Esophagus muscularis mucosa (tissue), 3 donors: Measurements from ENCODE around the gene SPSB1.

ENCODE experiments used
- POLR2A ChIP-seq: fragments of 450-650 bp; IDR thresholded peaks from one replicate; pipeline ENCODE4 v1.6.1; 2017; ENCODE audit warnings: antibody characterized with exemption, moderate library complexity, mild to moderate bottlenecking, low read depth
- POLR2AphosphoS5 ChIP-seq, 2 donors: sonication (generic); formaldehyde crosslinking; IDR thresholded peaks; one replicate each; pipeline ENCODE4 v1.6.1; 2017; ENCODE audit warnings: antibody characterized with exemption in 2 of 2
- TF ChIP-seq, protein P1 (sequence below), 3 experiments: fragments of 200-600 bp in 2 of 3; fragments of 450-650 bp in 1 of 3; sonication (generic) in 2 of 3; IDR thresholded peaks; one replicate each; pipeline ENCODE4 v1.5.1; 2017 to 2019; ENCODE audit warnings: antibody characterized with exemption in 3 of 3, mild to moderate bottlenecking in 2 of 3, moderate library complexity in 1 of 3

DNA sequence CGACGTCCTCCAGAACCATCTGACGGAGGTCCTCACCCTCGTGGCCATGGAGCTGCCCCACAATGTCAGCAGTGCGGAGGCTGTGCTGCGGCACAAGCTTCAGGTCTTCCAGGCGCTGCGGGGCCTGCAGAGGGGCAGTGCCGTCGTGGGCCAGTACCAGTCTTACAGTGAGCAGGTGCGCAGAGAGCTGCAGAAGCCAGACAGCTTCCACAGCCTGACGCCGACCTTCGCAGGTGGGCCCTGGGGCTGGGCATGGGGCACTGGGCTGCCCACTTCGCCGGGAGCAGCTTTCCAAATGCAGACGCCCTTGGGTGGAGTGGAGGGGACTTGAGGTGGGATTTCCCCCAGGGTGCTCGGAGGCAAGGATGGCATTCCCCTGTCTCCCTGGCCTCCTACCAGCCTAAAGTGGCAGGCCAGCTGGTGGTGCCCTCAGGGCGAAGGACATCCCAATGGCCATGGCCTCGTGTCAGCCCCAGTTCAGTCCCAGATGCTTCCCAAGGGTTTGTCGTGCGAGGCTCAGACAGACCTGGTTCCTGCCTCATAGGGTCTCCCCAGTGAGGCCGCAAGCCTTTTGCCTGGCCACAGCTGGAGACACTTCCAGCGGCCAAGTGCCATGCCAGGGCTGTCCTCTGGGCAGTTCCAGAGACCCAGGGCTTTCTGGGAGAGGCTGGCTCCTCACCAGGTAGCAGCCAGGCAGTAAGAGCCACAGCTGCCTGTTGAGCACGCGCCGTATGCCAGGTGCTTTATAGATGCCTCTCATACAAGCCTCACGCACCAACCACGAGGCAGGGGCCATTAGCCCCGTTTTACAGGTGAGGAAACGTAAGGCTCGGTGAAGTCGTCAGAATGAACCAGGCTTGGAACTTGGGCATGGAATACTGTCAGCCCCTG lies 30.4 kb upstream of the SPSB1 start:
- TF ChIP-seq, protein P1, sequence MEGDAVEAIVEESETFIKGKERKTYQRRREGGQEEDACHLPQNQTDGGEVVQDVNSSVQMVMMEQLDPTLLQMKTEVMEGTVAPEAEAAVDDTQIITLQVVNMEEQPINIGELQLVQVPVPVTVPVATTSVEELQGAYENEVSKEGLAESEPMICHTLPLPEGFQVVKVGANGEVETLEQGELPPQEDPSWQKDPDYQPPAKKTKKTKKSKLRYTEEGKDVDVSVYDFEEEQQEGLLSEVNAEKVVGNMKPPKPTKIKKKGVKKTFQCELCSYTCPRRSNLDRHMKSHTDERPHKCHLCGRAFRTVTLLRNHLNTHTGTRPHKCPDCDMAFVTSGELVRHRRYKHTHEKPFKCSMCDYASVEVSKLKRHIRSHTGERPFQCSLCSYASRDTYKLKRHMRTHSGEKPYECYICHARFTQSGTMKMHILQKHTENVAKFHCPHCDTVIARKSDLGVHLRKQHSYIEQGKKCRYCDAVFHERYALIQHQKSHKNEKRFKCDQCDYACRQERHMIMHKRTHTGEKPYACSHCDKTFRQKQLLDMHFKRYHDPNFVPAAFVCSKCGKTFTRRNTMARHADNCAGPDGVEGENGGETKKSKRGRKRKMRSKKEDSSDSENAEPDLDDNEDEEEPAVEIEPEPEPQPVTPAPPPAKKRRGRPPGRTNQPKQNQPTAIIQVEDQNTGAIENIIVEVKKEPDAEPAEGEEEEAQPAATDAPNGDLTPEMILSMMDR (IDR thresholded peaks at IDR 0.05) = no peak
- no peak for TF ChIP-seq POLR2AphosphoS5 (IDR thresholded peaks at IDR 0.05)
- no peak for TF ChIP-seq POLR2A
